Activated naive CD4-positive, alpha-beta T cell (primary cell): ENCODE data around the gene GAGE12H.
"Not testable (repeated sequence)": the region's sequence is repeated elsewhere in the genome, so short reads cannot be mapped to it uniquely, and the experiment has no call there.

Source experiments
- DNase-seq, 4 experiments: peaks; one replicate each; lab custom pipeline; 2025; lab: John Stamatoyannopoulos, UW

Gene GAGE12H, protein sequence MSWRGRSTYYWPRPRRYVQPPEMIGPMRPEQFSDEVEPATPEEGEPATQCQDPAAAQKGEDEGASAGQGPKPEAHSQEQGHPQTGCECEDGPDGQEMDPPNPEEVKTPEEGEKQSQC

DNA sequence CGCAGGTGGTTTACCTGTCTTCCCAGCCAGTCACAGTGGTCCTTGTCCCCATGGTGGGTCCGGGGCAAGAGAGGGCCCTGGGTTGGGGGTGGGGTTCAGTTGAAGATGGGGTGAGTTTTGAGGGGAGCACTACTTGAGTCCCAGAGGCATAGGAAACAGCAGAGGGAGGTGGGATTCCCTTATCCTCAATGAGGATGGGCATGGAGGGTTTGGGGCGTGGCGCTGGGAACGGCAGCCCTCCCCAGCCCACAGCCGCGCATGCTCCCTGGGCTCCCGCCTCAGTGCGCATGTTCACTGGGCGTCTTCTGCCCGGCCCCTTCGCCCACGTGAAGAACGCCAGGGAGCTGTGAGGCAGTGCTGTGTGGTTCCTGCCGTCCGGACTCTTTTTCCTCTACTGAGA lies at the start of gene GAGE12H:
Gene GAGE12H (plus strand): TSS at position 301 of the 400 bp plus-strand sequence. CDS start 1,155 bp downstream, outside the sequence.
- DNase-seq, result not testable (repeated sequence)

DNA sequence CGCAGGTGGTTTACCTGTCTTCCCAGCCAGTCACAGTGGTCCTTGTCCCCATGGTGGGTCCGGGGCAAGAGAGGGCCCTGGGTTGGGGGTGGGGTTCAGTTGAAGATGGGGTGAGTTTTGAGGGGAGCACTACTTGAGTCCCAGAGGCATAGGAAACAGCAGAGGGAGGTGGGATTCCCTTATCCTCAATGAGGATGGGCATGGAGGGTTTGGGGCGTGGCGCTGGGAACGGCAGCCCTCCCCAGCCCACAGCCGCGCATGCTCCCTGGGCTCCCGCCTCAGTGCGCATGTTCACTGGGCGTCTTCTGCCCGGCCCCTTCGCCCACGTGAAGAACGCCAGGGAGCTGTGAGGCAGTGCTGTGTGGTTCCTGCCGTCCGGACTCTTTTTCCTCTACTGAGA lies 47.9 kb upstream of the GAGE12H start, which contains the start of gene GAGE12C:
Gene GAGE12C (plus strand): TSS at position 301 of the 400 bp plus-strand sequence. CDS start 1,155 bp downstream, outside the sequence.
- DNase-seq, result not testable (repeated sequence)

DNA sequence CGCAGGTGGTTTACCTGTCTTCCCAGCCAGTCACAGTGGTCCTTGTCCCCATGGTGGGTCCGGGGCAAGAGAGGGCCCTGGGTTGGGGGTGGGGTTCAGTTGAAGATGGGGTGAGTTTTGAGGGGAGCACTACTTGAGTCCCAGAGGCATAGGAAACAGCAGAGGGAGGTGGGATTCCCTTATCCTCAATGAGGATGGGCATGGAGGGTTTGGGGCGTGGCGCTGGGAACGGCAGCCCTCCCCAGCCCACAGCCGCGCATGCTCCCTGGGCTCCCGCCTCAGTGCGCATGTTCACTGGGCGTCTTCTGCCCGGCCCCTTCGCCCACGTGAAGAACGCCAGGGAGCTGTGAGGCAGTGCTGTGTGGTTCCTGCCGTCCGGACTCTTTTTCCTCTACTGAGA lies 38.3 kb upstream of the GAGE12H start, which contains the start of gene GAGE12D:
Gene GAGE12D (plus strand): TSS at position 301 of the 400 bp plus-strand sequence. CDS start 1,155 bp downstream, outside the sequence.
- not testable (repeated sequence) for DNase-seq

DNA sequence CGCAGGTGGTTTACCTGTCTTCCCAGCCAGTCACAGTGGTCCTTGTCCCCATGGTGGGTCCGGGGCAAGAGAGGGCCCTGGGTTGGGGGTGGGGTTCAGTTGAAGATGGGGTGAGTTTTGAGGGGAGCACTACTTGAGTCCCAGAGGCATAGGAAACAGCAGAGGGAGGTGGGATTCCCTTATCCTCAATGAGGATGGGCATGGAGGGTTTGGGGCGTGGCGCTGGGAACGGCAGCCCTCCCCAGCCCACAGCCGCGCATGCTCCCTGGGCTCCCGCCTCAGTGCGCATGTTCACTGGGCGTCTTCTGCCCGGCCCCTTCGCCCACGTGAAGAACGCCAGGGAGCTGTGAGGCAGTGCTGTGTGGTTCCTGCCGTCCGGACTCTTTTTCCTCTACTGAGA lies 28.8 kb upstream of the GAGE12H start, which contains the start of gene GAGE12E:
Gene GAGE12E (plus strand): TSS at position 301 of the 400 bp plus-strand sequence. CDS start 1,155 bp downstream, outside the sequence.
- DNase-seq, result not testable (repeated sequence)

DNA sequence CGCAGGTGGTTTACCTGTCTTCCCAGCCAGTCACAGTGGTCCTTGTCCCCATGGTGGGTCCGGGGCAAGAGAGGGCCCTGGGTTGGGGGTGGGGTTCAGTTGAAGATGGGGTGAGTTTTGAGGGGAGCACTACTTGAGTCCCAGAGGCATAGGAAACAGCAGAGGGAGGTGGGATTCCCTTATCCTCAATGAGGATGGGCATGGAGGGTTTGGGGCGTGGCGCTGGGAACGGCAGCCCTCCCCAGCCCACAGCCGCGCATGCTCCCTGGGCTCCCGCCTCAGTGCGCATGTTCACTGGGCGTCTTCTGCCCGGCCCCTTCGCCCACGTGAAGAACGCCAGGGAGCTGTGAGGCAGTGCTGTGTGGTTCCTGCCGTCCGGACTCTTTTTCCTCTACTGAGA lies 19.2 kb upstream of the GAGE12H start, which contains the start of gene GAGE12F:
Gene GAGE12F (plus strand): TSS at position 301 of the 400 bp plus-strand sequence. CDS start 1,155 bp downstream, outside the sequence.
- not testable (repeated sequence) for DNase-seq

DNA sequence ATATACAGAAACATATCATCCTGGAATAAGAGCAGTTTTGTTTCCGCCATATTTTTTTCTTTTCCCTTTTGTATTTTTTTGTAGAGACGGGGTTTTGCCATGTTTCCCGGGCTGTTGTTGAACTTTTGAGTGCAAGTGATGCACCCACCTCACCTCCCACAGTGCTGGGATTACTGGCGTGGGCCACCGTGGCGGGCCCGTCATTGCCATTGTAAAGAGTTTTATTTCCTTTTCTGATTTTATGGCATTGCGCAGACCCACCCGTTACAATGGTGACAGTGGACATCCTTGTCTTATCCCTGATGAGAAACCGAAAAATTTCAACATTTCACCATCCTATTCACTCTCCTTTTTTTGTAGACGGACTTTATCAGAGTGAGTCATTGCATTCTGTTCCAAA lies 11.0 kb upstream of the GAGE12H start:
- not testable (repeated sequence) for DNase-seq

DNA sequence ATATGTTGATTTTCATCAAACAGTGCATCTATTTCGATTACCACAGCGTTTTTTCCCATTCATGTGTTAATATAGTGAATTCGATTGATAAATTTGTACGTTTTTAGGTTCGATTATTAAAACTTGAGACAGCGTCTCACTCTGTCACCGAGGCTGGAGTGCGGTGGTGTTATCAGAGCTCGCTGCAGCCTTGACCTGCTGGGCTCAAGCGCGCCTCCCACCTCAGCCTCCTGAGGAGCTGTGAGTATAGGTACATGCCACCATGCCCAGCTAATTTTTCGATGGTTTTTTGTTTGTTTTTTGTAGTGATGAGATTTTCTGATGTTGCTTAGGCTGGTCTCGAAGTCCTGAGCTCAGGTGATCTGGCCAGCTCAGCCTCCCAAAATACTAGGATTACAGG lies 10.6 kb upstream of the GAGE12H start:
- DNase-seq, result not testable (repeated sequence)

DNA sequence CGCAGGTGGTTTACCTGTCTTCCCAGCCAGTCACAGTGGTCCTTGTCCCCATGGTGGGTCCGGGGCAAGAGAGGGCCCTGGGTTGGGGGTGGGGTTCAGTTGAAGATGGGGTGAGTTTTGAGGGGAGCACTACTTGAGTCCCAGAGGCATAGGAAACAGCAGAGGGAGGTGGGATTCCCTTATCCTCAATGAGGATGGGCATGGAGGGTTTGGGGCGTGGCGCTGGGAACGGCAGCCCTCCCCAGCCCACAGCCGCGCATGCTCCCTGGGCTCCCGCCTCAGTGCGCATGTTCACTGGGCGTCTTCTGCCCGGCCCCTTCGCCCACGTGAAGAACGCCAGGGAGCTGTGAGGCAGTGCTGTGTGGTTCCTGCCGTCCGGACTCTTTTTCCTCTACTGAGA lies 9.6 kb upstream of the GAGE12H start, which contains the start of gene GAGE12G:
Gene GAGE12G (plus strand): TSS at position 301 of the 400 bp plus-strand sequence. CDS start 1,155 bp downstream, outside the sequence.
- DNase-seq, result not testable (repeated sequence)

DNA sequence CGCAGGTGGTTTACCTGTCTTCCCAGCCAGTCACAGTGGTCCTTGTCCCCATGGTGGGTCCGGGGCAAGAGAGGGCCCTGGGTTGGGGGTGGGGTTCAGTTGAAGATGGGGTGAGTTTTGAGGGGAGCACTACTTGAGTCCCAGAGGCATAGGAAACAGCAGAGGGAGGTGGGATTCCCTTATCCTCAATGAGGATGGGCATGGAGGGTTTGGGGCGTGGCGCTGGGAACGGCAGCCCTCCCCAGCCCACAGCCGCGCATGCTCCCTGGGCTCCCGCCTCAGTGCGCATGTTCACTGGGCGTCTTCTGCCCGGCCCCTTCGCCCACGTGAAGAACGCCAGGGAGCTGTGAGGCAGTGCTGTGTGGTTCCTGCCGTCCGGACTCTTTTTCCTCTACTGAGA lies 9.4 kb downstream of the GAGE12H start, which contains the start of gene GAGE2A:
Gene GAGE2A (plus strand): TSS at position 301 of the 400 bp plus-strand sequence. CDS start 1,155 bp downstream, outside the sequence.
- not testable (repeated sequence) for DNase-seq

DNA sequence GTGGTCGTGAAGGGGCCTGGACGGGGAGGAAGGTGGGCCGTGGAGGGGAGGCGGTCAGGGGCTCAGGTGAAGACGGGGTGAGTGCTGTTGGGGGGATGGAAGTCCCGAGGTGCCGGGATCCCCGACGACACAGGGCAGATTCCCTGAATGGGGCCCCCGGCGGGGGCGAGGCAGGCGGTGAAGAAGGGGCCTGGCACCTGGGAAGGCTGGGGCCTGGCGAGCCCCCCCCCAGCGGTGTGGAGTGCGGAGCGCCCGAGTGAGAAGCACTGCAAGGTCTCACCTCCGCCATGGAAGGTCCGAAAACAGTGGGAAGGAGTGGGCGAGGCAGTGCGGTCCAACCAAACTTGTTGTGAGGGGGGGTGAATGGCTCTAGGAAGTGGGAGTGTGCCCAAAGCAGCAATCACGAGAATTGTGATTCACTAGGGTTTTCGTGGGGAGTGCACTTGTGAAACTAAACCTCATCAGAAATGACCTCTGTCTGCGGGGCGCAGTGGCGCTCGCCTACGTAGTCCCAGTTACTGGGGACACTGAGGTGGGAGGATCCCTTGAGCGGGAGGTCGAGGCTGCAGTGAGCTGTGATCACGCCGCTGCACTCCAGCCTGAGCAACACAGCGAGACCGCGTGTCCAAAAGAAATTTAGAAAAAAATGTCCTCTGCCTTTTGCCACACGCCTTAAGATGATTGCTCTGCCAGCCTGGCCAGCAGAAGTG lies 10.2 kb downstream of the GAGE12H start:
- not testable (repeated sequence) for DNase-seq

DNA sequence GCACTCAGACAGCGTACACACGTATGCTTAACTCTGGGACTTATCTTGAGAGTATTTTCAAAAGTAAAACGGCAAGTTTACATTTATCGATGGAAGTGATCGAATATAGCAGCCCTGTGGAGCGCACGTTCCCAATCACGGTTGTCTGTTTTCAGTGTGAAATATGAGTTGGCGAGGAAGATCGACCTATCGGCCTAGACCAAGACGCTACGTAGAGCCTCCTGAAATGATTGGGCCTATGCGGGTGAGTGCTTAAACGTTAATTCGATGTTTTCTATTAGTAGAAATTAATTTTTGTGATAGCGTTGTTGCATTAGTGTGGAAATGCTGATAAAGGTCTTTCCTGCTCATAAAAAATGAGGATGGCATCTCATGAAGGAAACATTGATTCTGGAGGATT lies 10.7 kb downstream of the GAGE12H start:
- not testable (repeated sequence) for DNase-seq

DNA sequence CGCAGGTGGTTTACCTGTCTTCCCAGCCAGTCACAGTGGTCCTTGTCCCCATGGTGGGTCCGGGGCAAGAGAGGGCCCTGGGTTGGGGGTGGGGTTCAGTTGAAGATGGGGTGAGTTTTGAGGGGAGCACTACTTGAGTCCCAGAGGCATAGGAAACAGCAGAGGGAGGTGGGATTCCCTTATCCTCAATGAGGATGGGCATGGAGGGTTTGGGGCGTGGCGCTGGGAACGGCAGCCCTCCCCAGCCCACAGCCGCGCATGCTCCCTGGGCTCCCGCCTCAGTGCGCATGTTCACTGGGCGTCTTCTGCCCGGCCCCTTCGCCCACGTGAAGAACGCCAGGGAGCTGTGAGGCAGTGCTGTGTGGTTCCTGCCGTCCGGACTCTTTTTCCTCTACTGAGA lies 19.0 kb downstream of the GAGE12H start, which contains the start of gene GAGE1:
Gene GAGE1 (plus strand): TSS at position 301 of the 400 bp plus-strand sequence. CDS start 1,155 bp downstream, outside the sequence.
- not testable (repeated sequence) for DNase-seq

DNA sequence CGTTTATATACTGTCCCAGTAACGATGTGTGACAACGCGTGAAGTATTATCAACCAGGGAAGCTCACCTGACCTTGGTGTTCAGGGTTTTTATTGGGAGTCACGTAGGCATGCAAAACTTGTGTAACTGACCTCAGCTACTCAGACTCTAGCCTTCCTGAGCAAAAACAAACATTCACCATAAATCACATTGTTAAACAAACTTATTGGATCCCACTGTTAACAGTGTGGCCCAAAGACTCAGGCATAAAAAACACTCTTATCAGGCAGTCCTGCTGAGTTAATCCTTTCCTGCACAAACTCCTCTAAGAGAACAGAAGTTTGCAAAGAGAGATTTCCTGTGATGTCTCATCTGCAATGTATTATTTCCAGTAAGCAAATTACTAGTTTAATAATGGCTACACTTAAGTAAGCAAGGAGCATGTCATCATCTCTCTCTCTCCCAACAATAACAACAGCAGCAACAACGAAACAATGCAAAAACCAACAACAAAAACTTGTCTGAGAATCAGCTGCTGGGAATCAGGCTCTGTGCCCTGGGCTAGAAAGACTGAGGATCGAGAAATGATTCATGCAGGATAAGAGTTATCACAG lies 31.1 kb downstream of the GAGE12H start:
- no peak for DNase-seq

DNA sequence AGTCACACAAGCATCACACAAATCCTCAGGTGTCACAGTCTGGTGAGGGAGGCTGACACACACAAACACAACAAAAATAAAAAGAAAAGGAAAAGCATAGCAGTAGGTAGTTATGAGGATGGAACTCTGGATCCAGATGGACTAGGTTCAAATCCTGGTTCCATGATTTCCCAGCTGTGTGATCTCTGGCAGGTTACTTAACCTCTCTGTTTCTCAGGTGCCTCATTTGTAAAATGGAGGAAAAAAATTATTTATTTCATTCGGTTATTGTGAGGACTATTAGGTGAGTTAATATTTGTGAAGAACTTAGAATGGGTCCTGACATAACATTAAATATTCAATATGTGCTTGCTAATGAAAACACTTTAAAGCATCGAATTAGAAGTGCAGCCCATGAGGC lies 38.8 kb downstream of the GAGE12H start:
- DNase-seq, result no peak

DNA sequence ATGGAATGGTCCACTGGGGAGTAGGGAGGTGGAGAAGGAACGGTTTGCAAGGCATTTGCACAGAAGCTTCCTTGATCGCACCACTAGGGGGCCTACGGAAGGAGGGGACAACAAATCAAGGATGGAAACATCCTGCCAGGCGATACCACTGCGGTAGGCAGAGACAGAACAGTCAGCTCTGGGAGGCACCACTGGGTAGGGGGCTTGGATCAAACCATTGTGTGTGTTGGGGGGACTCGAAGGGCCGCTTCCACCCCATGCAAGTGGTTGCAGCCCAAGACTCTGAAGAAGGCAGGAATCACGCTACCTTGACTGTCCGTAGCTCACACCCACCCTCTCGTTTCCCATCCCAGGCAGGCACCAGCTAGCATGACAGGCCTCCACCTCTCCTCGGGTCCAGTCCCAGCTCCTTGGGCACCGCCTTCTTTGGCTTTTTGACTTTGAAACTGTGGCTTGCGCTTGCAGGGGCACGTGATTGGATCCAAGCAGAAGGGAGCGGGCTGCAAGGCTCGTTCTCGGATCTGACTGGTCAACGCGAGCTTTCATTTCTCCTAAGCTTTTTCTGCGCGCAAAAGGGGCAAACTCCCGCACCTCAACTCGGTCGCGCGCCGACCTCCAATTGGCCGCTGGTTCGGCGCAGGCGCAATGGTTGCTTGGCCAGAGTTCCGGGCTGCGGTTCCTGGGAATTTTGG lies 47.5 kb downstream of the GAGE12H start:
- peak in 1 of 4 experiments; percentile 6 for DNase-seq
